NCI-H2171 (cell line): ENCODE data around the gene LSAMP.
A peak's percentile ranks its signal among the peaks of the same experiment; 100 is the strongest.
"Not testable (repeated sequence)": the region's sequence is repeated elsewhere in the genome, so short reads cannot be mapped to it uniquely, and the experiment has no call there.

ENCODE experiments used
- DNase-seq: peaks from one replicate; lab custom pipeline; 2025; lab: John Stamatoyannopoulos, UW

LSAMP gene

DNA sequence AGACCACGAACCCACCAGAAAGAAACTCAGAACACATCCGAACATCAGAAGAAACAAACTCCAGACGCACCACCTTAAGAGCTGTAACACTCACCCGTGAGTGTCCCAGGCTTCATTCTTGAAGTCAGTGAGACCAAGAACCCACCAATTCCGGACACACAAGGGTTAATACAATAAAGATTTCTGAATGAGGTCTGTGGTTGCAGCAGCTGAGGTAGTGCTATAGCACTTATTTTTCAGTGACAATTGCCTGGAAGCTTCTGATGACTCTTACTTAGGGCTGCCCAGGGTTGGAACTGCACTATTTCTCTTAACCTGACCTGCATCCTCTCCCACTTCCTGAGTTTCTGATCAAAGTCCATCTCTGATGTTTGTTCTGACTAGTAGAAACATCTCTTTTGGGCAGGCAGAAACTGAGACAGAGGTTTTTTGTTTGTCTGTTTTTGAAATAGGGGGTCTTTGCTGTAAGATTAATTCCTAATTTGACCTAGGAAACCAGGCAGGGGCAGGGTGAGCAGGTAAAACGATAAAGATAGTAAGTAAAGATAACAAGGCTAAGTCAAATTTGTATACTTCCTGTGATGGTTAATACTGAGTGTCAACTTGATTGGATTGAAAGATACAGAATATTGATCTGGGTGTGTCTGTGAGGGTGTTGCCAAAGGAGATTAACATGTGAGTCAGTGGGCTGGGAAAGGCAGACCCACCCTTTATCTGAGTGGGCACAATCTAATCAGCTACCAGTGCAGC, 652.9 kb downstream of the LSAMP start:
- DNase-seq: no peak

DNA sequence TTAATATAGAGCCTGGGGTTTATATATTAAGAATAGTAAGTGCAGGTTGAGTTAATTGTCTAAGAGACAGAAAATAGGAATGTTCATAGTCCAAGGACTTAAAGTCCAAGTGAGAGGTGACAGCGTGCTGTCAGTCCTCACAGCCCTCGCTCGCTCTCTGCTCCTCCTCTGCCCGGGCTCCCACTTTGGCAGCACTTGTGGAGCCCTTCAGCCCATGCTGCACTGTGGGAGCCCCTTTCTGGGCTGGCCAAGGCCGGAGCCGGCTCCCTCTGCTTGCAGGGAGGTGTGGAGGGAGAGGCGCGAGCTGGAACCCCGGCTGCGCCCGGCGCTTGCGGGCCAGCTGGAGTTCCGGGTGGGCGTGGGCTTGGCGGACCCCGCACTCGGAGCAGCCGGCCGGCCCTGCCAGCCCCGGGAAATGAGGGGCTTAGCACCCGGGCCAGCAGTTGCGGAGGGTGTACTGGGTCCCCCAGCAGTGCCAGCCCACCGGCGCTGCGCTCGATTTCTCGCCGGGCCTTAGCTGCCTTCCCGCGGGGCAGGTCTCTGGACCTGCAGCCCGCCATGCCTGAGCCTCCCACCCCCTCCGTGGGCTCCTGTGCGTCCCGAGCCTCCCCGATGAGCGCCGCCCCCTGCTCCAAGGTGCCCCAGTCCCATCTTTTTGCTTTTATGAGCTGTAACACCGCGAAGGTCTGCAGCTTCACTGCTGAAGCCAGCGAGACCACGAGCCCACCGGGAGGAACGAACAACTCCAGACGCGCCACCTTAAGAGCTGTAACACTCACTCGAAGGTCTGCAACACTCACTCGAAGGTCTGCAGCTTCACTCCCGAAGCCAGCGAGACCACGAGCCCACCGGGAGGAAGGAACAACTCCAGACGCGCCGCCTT, 653.8 kb downstream of the LSAMP start:
- not testable (repeated sequence) for DNase-seq

DNA sequence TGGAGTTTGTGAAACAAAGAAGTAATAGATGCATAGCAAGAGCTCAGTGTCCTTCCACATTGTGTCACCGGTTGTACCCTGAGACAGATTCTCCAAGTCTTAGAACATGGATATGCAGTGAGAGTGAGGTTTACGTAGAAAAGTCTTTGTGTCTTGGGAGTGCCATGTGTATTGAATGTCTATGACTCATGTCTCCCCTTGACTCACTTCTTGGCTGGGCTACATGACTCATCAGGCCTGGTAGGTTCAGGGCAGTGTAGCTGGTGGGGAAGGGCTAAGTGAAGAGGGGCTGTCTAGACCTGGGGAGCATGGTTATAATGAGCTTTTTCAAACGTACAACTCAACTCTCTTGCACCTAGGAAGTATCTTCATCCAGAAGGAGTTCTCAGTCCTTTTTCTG, 654.5 kb downstream of the LSAMP start:
- no peak for DNase-seq

DNA sequence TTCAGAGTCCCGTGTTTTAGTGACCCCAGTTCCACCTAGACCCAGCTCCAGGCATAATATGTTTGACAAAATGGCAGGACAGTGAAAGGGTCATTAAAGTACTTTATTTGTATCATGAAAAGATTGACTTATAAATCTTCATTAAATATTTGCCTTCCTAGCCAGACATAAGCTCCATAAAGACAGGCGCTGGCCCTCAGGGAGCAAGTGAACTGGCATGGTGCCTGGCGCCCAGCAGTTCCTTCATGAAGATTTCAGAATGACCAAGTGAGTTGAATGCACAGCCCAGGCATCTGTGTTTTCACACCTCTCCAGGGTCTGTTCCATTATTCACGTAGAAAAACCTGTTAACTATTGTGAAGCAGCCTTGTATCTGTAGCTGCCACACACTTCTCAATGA, 655.8 kb downstream of the LSAMP start:
- no peak for DNase-seq

DNA sequence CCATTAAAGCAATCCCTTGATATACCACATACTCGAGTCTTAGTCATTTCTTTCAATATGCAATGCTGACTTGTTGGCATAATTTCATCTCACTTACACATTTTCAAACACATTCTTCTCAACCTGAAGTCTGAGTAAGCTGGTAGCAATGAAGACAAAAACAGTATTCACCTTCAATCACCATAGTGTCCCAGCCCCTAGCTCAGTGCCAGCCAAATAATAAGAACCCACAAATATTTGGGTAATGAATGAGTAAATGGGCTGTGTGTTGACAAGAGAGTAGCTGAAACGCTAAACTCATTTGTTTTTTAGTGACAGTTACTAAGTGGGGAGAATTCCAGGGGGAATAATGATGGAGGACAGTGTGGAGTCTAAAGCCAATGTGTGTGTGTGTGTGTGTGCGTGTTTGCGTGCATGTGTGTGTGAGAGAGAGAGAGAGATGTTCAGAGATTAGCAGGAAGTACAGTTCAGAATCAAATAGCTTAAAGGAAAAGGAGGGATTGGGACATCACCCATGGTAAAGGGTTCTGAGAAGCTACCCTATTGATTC, 656.3 kb downstream of the LSAMP start:
- DNase-seq: no peak

DNA sequence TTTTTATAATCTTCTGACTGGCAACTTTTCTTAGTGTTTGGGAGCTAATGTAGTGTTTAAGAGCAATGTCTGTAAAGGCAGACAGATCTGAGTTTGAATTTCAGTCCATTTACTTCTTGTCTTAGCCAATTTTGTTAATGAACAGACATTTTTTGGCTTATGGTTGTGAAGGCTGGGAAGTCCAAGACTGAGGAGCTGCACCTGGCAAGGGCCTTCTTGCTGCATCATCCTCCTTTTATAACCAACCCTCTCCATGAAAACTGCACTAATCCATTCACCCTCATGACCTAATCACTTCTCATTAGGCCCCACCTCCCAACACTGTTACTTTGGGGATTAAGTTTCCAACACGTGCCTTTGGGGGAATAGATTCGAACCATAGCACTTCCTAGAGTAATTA, 657.5 kb downstream of the LSAMP start:
- no peak for DNase-seq

DNA sequence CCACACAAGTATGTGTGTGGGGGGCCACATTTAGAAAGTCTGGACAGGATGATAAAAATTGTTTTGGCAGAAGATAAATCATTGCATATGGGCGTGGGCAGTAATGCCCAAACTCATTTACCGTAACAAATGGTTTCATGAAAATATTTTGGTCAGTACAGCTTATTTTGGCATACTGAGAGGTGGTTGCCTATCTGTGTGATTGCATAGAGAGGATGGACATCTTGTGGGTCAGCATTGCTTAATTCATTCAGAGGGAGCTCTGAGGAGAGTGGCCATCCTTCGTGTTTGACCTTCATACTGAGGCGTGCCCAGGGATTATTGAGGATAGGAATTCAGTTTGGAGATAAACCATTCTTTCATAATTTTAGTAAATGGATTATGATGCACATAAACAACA, 659.5 kb downstream of the LSAMP start:
- no peak for DNase-seq

DNA sequence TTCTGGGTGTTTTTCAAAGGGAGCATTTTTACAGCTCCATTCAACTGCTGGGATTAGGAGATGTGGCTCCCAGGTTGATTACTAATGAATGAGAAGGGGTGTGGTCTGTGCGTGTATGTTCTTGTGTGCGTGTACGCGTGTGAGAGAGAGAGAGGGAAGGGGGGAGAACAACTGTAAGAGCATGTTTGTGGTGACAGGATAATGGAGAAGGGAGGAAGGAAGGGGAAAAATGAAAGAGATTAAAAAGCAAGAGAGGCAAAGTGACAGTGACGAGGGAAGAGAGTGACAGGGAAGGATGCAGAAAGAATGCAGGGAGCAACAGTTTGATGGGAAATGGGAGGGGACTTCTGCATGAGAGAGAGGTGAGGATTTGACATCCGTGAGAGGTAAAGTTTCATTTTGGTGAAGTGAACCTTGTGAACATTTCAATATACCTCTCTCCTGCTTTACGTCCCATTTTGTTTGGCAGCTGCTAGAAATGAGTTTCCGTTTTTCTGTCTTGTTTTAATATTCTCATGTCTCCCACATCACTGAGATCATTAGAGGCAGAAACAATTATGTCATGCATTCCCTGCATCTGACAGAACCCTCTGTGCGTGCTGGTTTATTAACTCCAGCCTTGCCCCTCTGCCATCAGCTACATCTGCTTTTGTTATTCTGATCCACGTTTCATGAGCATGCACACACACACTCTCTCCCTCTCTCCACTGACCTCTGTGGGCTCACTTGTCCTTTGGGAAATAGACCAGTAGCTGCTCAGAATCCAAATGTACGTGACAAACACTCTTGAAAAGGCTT, 660.3 kb downstream of the LSAMP start:
- no peak for DNase-seq

DNA sequence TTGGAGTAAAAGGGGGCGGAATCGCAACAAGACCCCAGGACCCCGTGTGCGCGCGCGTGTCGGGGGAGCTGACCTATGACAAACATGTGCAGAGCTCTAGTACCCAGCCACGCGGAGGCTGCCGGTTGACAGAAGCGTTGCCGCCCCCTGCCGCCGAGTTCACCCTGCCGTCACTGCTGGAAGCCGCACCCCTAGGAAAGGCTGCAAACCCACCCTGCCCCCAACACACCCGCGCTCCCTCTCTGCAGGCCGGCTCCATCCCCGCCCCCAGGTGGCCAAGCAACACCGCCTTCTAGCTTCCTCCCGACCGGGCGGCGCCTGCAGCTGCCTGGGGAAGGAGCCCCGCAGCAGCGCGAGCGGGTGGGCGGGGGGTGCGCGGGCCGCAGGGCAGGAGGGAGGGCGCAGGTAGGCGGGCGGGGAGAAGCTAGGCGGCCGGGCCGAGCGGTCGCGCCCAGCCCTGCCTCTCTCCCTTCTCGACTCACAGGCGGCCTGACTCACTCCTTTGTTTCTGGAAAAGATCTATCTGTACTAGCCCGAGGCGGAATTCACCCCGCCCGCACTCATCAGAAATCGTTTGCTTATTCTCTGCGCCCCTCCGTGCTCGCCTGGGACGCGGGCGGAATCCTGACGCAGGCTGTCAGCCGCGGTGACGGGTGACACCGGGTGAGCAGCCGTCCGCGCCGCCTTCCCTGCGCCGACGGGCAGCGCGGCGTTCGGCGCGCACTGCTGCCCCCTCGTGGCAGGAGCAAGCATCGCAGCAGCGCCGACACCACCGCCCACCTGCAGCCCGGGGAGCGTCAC, 661.1 kb downstream of the LSAMP start:
- DNase-seq: peak; percentile 99

DNA sequence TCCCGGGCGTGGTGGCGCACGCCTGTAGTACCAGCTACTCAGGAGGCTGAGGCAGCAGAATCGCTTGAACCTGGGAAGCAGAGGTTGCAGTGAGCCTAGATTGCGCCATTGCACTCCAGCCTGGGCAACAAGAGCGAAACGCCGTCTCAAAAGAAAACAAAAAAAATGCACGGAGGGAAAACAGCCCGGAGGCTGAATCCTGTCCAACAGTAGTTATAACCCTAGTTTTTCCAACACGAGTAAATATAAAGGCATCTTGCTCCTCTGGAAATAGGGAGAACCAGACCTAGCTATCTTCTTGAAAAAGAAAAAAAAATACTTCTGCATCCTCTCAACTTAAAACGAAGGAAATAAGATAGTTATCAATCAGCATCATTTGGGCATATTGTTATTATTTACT, 661.9 kb downstream of the LSAMP start:
- not testable (repeated sequence) for DNase-seq

DNA sequence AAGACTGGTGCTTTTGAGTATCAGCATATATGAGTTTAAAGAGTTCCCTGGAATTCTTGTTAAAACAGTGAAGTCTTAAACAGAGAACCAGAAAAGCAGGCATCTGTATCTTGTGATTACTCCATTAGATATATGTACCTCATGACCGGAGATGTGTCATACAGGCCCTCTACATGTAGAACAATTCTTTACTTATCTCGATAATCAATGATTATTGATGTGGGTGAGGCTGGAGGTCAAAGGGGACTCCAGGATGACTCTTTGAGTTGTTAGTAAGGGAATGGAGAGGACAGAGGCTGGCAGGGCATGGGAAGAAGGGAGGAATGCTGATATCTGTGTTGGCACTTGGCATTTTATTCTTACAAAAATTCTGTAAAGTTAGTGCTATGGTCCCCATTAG, 666.3 kb downstream of the LSAMP start:
- no peak for DNase-seq

DNA sequence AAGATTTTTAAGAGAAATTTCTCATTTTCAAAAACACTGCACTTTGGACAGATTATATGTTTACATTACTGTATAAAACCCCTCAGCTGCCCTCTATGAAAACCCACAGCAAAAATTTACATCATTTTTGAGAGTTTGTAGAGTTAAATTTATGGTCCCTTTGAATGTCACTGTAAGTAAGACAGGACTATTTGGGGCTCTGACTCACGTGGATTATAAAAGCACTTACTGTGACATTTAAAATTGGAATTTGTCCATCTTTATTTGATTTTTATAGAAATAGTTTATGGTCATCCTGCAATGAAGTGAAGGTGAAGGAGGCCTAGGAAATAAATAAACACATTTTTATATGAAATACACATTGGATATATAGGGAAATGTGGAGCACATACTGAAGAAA, 672.3 kb downstream of the LSAMP start:
- no peak for DNase-seq

DNA sequence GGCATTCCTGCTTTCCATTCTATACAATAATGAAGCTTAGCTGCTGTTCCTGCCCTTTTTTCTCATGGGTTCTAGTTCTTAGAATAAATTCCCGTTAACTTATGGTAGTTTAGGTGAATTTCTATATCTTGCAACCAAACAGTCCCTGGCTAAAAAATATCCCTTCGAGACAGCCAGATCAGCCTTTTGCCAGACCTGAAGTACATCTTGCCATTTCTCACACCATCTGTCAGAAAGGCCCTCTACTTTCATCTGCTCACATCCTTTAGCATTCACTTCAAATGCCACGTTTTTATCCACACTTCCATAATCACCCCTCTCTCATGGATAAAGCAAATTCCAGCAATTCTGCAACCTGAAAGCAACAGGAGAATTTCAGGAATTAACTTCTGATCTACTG, 676.6 kb downstream of the LSAMP start:
- DNase-seq: no peak

DNA sequence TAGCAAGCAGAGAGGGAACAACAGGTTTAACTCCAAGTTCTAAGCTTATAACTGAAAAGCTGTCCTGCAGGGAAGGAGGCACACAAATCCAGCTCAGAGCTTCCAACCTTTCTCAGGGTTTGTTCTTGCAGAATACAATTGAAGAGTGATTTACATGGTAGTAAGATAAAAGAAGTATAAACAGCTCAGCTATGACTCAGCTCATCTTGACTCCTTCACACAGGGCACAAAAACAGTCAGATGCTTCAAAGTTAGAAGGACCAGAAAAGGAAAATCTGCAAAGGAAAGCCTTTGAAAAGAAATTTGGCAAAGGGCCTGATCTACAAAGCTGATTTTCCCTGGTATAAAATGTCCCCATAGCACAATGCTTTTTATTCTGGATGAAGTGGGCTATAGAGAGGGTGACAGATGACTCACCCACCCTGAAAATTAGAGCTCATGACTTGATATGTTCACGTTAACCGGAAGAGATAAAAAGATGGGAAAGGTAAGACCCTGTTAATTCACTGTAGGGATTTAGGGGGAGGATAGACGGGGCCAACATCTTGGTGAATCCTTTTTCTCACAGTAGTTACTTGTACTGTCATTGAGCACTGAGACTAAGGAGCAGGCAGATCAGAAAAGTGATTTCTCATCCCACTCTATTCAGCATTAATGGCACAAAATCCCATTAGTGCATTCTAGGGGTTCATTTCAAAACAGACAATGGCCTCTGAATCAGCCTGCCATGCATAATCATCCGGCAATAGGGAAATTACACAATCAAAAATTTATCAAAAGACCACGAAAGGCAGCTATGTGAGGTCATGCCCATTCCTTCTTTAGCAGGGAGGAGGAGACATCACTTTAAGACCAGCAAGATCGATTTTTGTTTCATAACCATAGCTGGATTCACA, 678.5 kb downstream of the LSAMP start:
- no peak for DNase-seq

DNA sequence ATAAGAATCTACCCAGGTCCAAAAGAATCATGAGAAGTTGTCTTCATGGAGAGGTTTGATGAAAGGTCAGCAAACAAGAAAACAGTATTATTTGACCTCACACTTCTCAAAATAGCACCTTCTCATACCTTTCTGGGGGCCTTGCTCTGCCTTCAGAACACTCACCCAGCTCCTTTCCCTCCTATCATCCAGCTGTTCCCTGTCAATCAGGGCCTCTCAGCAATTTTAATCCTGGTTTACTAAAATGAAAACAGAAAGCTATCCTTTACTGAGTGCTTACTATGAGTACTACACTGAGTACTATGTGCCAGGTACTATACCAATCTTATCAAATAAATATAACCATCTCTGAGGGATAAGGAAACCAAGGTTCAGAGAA, 683.4 kb downstream of the LSAMP start:
- DNase-seq: no peak

DNA sequence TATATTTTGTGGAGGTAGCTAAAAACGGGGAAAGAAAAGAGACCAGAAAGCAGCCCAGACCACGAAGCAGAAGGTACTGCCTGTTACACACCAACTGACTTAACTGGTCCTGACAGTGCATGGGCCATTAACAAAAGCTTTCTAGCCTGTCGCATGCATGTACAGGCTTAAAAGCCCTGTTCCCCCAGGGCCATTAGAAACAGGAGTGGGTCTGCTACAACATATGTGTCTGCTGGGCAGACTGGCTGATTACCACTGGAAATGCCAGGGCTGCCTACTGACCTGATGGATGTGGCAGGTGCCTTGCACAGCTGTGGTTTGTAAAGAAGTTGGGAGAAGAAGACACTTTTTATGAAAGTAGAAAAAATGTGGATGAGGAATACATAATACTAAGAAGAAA, 684.6 kb downstream of the LSAMP start:
- DNase-seq: peak; percentile 53

DNA sequence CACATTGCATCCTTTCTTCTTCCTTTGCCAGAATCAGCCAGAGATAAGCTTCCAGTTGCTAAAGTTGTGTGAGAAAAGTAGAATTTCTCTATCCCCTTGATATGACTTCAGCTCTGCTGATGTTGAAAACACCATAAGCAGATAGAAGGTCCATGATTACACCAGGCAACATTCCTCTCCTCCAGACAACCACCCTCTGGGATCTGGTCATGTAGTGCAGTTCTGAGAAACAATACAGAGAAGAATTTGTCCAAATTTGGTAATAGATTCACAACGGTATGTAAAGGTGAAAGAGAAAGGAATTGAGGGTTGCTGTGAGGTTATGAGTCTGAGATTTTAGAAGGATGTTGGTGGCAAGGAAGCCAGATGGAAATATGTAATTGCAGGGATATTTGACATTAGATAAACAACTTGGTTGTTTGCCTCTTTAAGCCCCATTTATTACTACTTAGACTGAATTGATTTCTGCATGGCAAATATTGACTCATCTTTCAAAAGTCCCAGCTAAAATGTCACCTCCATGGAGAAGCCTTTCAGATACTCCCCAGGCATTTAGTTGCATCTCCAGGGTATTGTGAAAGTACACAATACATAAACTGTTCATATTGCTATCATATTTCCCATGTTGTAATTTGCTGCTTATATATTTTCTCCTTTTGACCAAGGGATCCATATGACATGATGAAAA, 687.1 kb downstream of the LSAMP start:
- no peak for DNase-seq

DNA sequence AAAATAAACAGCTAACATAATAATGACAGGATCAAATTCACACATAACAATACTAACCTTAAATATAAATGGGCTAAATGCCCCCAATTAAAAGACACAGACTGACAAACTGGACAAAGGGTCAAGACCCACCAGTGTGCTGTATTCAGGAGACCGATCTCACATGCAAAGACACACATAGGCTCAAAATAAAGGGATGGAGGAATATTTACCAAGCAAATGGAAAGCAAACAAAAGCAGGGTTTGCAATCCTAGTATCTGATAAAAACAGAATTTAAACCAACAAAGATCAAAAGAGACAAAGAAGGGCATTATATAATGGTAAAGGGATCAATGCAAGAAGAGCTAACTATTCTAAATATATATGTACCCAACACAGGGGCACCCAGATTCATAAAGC, 692.3 kb downstream of the LSAMP start:
- not testable (repeated sequence) for DNase-seq
